Measurements from ENCODE around the gene LRMDA.
"Not testable (repeated sequence)": the region's sequence is repeated elsewhere in the genome, so short reads cannot be mapped to it uniquely, and the experiment has no call there.

Gene LRMDA

GRCh38 chr10:76052682-76053503, 621.5 kb downstream of the LRMDA start:
- in situ Hi-C loops (cut with MboI; ENCODE audit: low sequenced_read_pairs): no loop called here

- in situ Hi-C loops (cut with MboI; ENCODE audit: low sequenced_read_pairs): no loop called here
These were observed 624.0 kb downstream of the LRMDA start for GRCh38 chr10:76055466-76055865.

GRCh38 chr10:76055963-76056362, 624.5 kb downstream of the LRMDA start:
- in situ Hi-C loops (cut with MboI; ENCODE audit: low sequenced_read_pairs): no loop called here

- in situ Hi-C loops (cut with MboI; ENCODE audit: low sequenced_read_pairs): not testable (repeated sequence)
These were observed 629.6 kb downstream of the LRMDA start for GRCh38 chr10:76060993-76061392.

GRCh38 chr10:76066457-76066856, 635.0 kb downstream of the LRMDA start:
- in situ Hi-C loops (cut with MboI; ENCODE audit: low sequenced_read_pairs): no loop called here

- in situ Hi-C loops (cut with MboI; ENCODE audit: low sequenced_read_pairs): no loop called here
These were observed 636.0 kb downstream of the LRMDA start for GRCh38 chr10:76067447-76067846.

- in situ Hi-C loops (cut with MboI; ENCODE audit: low sequenced_read_pairs): no loop called here
These were observed 637.4 kb downstream of the LRMDA start for GRCh38 chr10:76068856-76069255.

GRCh38 chr10:76070916-76071315, 639.5 kb downstream of the LRMDA start:
- in situ Hi-C loops (cut with MboI; ENCODE audit: low sequenced_read_pairs): no loop called here

- in situ Hi-C loops (cut with MboI; ENCODE audit: low sequenced_read_pairs): no loop called here
These were observed 640.4 kb downstream of the LRMDA start for GRCh38 chr10:76071653-76072365.

- in situ Hi-C loops (cut with MboI; ENCODE audit: low sequenced_read_pairs): no loop called here
These were observed 641.0 kb downstream of the LRMDA start for GRCh38 chr10:76072384-76072783.

- in situ Hi-C loops (cut with MboI; ENCODE audit: low sequenced_read_pairs): no loop called here
These were observed 642.1 kb downstream of the LRMDA start for GRCh38 chr10:76073524-76073923.

- in situ Hi-C loops (cut with MboI; ENCODE audit: low sequenced_read_pairs): no loop called here
These were observed 643.2 kb downstream of the LRMDA start for GRCh38 chr10:76074659-76075058.

- in situ Hi-C loops (cut with MboI; ENCODE audit: low sequenced_read_pairs): no loop called here
These were observed 649.0 kb downstream of the LRMDA start for GRCh38 chr10:76080451-76080850.

- in situ Hi-C loops (cut with MboI; ENCODE audit: low sequenced_read_pairs): no loop called here
These were observed 649.6 kb downstream of the LRMDA start for GRCh38 chr10:76080991-76081390.

GRCh38 chr10:76082232-76082631, 650.8 kb downstream of the LRMDA start:
- in situ Hi-C loops (cut with MboI; ENCODE audit: low sequenced_read_pairs): no loop called here

GRCh38 chr10:76082956-76083355, 651.5 kb downstream of the LRMDA start:
- in situ Hi-C loops (cut with MboI; ENCODE audit: low sequenced_read_pairs): no loop called here

GRCh38 chr10:76085002-76085816, 653.8 kb downstream of the LRMDA start:
- in situ Hi-C loops (cut with MboI; ENCODE audit: low sequenced_read_pairs): no loop called here

- in situ Hi-C loops (cut with MboI; ENCODE audit: low sequenced_read_pairs): no loop called here
These were observed 654.4 kb downstream of the LRMDA start for GRCh38 chr10:76085817-76086167.

- in situ Hi-C loops (cut with MboI; ENCODE audit: low sequenced_read_pairs): no loop called here
These were observed 654.8 kb downstream of the LRMDA start for GRCh38 chr10:76086170-76086760.

- in situ Hi-C loops (cut with MboI; ENCODE audit: low sequenced_read_pairs): no loop called here
These were observed 655.6 kb downstream of the LRMDA start for GRCh38 chr10:76086761-76087639.

All from hTERT RPE-1 (cell line).